Panc1 (cell line): ENCODE data around the gene S1PR2.

Experiments
- CTCF ChIP-seq: fragments of 450-650 bp; IDR thresholded peaks from 2 replicates; pipeline ENCODE4 v1.5.1; 2017; ENCODE audit warnings: mild to moderate bottlenecking
- POLR2AphosphoS5 ChIP-seq: IDR thresholded peaks from 2 replicates; pipeline ENCODE4 v1.6.1; 2012; ENCODE audit warnings: mild to moderate bottlenecking, low read depth, low read length, moderate library complexity
- REST ChIP-seq, 2 experiments: IDR thresholded peaks; 2 replicates each; pipeline ENCODE4 v1.6.1; 2011 to 2012; ENCODE audit warnings: low read depth in 2 of 2, control low read depth in 1 of 2, low read length in 1 of 2, mild to moderate bottlenecking in 1 of 2, moderate library complexity in 1 of 2; ENCODE audit not compliant: insufficient read depth in 1 of 2
- TCF7L2 ChIP-seq: IDR thresholded peaks from 2 replicates; pipeline ENCODE4 v1.6.1; 2011; ENCODE audit warnings: mild to moderate bottlenecking, low read depth, low read length, inconsistent platforms

- TF ChIP-seq CTCF (no peak), TCF7L2 (no peak), POLR2AphosphoS5 (no peak), REST (IDR thresholded peaks at IDR 0.05; ENCODE audit: insufficient read depth in 1 of 2, low read depth in 2 of 2, low read length in 1 of 2) (no peak)
Observed at GRCh38 chr19:10187315-10187714, 43.8 kb downstream of the S1PR2 start.
